ENCODE data around the gene FAM186B. TPM values are rescaled to one million over a fixed set of nuclear protein-coding genes. Genes with fewer than 3 reads are reported as not detected.

The FAM186B gene
- polyA plus RNA-seq, 1 of the 3 experiments (the other 2 are of a cell fraction): 0.16 TPM

GRCh38 chr12:49588721-49589516, 16.5 kb downstream of the FAM186B start:
- WGBS (ENCODE audit: low lambda C conversion rate): 76% methylated on average over 3 of the region's 4 CpGs
- TF ChIP-seq RFX5 (IDR thresholded peaks at IDR 0.05; ENCODE audit: low read length): no peak
- no peak for TF ChIP-seq SMC3 (IDR thresholded peaks at IDR 0.05; ENCODE audit: low read depth, low read length)
- H4K20me1 ChIP-seq (ENCODE audit: insufficient read depth): no peaks in the 10 kb centered on the region
- peaks cover 22 to 29% of the 10 kb centered on the region in 2 experiments for H3K36me3 ChIP-seq (replicated peaks in 1 of 2; ENCODE audit: control insufficient read depth in 1 of 2, insufficient read depth in 2 of 2, low read length in 1 of 2)
- H3K9me3 ChIP-seq: no peaks in the 10 kb centered on the region
- H3K27me3 ChIP-seq (ENCODE audit: insufficient read depth): no peaks in the 10 kb centered on the region
- POLR2A ChIA-PET: no interaction called here
- H3K4me2 ChIP-seq: no peak overlapping the region
- CTCF ChIA-PET: interaction anchor here (1.0 to 2.0 kb wide), 3 partner anchors 8 to 230 kb away, joined by 3 to 8 read pairs (median 5); no protein-coding TSS in a partner anchor
- DNase-seq: no peak
- H3K9me2 ChIP-seq: no peaks in the 10 kb centered on the region
- H3K4me1 ChIP-seq (ENCODE audit: control insufficient read depth in 1 of 2, insufficient read depth in 2 of 2, low read depth in 1 of 2, low read length in 1 of 2): peaks cover 0 to 12% of the 10 kb centered on the region in 2 experiments; a peak in 1 of 4 replicates
- no peaks in the 10 kb centered on the region for H3K79me2 ChIP-seq (ENCODE audit: insufficient read depth)
- no peak overlapping the region for H3K9ac ChIP-seq
- H3F3A ChIP-seq (replicated peaks; ENCODE audit: insufficient read depth): no peaks in the 10 kb centered on the region
- peak overlapping the region in 1 of 2 experiments; percentile 48; a peak in 1 of 4 replicates for H3K27ac ChIP-seq (ENCODE audit: low read depth in 2 of 2, low read length in 1 of 2)
- H3K4me3 ChIP-seq (ENCODE audit: low read depth in 2 of 2, low read length in 1 of 2): no peak overlapping the region
- no peak overlapping the region for H2AFZ ChIP-seq (ENCODE audit: low read depth)

DNA sequence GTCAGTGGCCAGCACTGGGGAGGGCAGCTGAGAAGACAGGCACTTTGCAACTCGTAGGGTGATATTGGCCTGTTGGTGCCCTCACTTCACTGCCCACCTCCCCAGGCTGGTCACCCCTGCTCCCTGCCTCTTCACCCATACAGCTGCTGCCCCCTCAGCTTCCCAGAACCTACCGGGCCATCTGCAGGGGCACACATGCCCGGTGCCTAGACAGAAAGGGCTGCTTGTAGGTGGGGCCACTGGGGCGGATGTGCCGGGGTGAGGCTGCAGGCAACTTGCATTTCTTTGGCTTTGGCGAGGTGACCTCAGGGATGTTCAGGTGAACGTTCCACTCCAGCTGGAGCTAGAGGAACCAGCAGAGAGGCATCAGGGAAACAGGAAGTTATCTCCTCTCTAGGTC, 17.2 kb downstream of the FAM186B start:
- H3F3A ChIP-seq (replicated peaks; ENCODE audit: insufficient read depth): no peaks in the 10 kb centered on the region
- H3K36me3 ChIP-seq (replicated peaks in 1 of 2; ENCODE audit: control insufficient read depth in 1 of 2, insufficient read depth in 2 of 2, low read length in 1 of 2): peaks cover 28 to 33% of the 10 kb centered on the region in 2 experiments
- H3K27ac ChIP-seq (ENCODE audit: low read depth in 2 of 2, low read length in 1 of 2): peak overlapping the region in 1 of 2 experiments; percentile 48; a peak in 1 of 4 replicates
- TF ChIP-seq POLR2AphosphoS5 (IDR thresholded peaks at IDR 0.05; ENCODE audit: low read depth, low read length) (no peak), TAF1 (IDR thresholded peaks at IDR 0.05; ENCODE audit: borderline replicate concordance, low read depth, low read length) (no peak), SMC3 (IDR thresholded peaks at IDR 0.05; ENCODE audit: low read depth, low read length) (no peak), ELF1 (IDR thresholded peaks at IDR 0.05) (no peak), MEF2A (IDR thresholded peaks at IDR 0.05; ENCODE audit: borderline replicate concordance, low read depth) (no peak), NFIC (IDR thresholded peaks at IDR 0.05; ENCODE audit: borderline replicate concordance) (no peak), YY1 (IDR thresholded peaks at IDR 0.05; ENCODE audit: low read depth) (no peak), EP300 (IDR thresholded peaks at IDR 0.05; ENCODE audit: borderline replicate concordance in 1 of 2, low read depth in 1 of 2, low read length in 1 of 2) (no peak), GABPA (IDR thresholded peaks at IDR 0.05; ENCODE audit: low read depth) (no peak), RAD21 (IDR thresholded peaks at IDR 0.05; ENCODE audit: low read length) (no peak), GATA2 (CRISPR knock-in tag; IDR thresholded peaks at IDR 0.05) (no peak), RCOR1 (IDR thresholded peaks at IDR 0.05; ENCODE audit: low read length) (no peak), RFX5 (IDR thresholded peaks at IDR 0.05; ENCODE audit: low read length) (no peak), RXRA (IDR thresholded peaks at IDR 0.05; ENCODE audit: borderline replicate concordance, low read depth) (no peak), JUND (IDR thresholded peaks at IDR 0.05) (no peak), MXI1 (IDR thresholded peaks at IDR 0.05; ENCODE audit: low read depth, low read length) (no peak)
- TF ChIP-seq, protein P1, sequence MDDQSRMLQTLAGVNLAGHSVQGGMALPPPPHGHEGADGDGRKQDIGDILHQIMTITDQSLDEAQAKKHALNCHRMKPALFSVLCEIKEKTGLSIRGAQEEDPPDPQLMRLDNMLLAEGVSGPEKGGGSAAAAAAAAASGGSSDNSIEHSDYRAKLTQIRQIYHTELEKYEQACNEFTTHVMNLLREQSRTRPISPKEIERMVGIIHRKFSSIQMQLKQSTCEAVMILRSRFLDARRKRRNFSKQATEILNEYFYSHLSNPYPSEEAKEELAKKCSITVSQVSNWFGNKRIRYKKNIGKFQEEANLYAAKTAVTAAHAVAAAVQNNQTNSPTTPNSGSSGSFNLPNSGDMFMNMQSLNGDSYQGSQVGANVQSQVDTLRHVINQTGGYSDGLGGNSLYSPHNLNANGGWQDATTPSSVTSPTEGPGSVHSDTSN (IDR thresholded peaks at IDR 0.05): no peak
- TF ChIP-seq, protein P2, sequence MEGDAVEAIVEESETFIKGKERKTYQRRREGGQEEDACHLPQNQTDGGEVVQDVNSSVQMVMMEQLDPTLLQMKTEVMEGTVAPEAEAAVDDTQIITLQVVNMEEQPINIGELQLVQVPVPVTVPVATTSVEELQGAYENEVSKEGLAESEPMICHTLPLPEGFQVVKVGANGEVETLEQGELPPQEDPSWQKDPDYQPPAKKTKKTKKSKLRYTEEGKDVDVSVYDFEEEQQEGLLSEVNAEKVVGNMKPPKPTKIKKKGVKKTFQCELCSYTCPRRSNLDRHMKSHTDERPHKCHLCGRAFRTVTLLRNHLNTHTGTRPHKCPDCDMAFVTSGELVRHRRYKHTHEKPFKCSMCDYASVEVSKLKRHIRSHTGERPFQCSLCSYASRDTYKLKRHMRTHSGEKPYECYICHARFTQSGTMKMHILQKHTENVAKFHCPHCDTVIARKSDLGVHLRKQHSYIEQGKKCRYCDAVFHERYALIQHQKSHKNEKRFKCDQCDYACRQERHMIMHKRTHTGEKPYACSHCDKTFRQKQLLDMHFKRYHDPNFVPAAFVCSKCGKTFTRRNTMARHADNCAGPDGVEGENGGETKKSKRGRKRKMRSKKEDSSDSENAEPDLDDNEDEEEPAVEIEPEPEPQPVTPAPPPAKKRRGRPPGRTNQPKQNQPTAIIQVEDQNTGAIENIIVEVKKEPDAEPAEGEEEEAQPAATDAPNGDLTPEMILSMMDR (IDR thresholded peaks at IDR 0.05): no peak
- CTCF ChIA-PET: interaction anchor here (1.4 to 2.0 kb wide), 2 partner anchors 9 to 230 kb away, joined by 5 to 8 read pairs; no protein-coding TSS in a partner anchor
- no peaks in the 10 kb centered on the region for H4K20me1 ChIP-seq (ENCODE audit: insufficient read depth)
- no peaks in the 10 kb centered on the region for H3K9me2 ChIP-seq
- H3K4me3 ChIP-seq (ENCODE audit: low read depth in 2 of 2, low read length in 1 of 2): no peak overlapping the region
- H3K9ac ChIP-seq: no peak overlapping the region
- no peaks in the 10 kb centered on the region for H3K27me3 ChIP-seq (ENCODE audit: insufficient read depth)
- POLR2A ChIA-PET: no interaction called here
- no peaks in the 10 kb centered on the region for H3K9me3 ChIP-seq
- DNase-seq: no peak
- no peaks in the 10 kb centered on the region; the same call in 1 of the 2 replicates for H3K79me2 ChIP-seq (ENCODE audit: insufficient read depth)
- H3K4me2 ChIP-seq: no peak overlapping the region
- no peak overlapping the region for H2AFZ ChIP-seq (ENCODE audit: low read depth)
- 100% methylated on average over 6 of the region's 7 CpGs for WGBS (ENCODE audit: low lambda C conversion rate)
- H3K4me1 ChIP-seq (ENCODE audit: control insufficient read depth in 1 of 2, insufficient read depth in 2 of 2, low read depth in 1 of 2, low read length in 1 of 2): peaks cover 0 to 19% of the 10 kb centered on the region in 2 experiments; a peak in 1 of 4 replicates
